Measurements from ENCODE around the gene TRMT13.

GRCh38 chr1:100187912-100188311, 54.9 kb downstream of the TRMT13 start:
- no peak for TF ChIP-seq CTCF (conservative IDR thresholded peaks at IDR 0.05; ENCODE audit: low read depth, low read length)
- TF ChIP-seq EZH2phosphoT487 (IDR thresholded peaks at IDR 0.05; ENCODE audit: borderline replicate concordance, low read length), result no peak
- TF ChIP-seq EZH2 (IDR thresholded peaks at IDR 0.05; ENCODE audit: low read length, unreplicated experiment), result no peak
